ENCODE results near the gene LHFPL6. TPM values are rescaled to one million over a fixed set of nuclear protein-coding genes. Genes with fewer than 3 reads are reported as not detected.

The LHFPL6 gene
- total and polyA plus RNA-seq, 2 experiments from 2014 or later, result 7.8 to 9.5 TPM

DNA sequence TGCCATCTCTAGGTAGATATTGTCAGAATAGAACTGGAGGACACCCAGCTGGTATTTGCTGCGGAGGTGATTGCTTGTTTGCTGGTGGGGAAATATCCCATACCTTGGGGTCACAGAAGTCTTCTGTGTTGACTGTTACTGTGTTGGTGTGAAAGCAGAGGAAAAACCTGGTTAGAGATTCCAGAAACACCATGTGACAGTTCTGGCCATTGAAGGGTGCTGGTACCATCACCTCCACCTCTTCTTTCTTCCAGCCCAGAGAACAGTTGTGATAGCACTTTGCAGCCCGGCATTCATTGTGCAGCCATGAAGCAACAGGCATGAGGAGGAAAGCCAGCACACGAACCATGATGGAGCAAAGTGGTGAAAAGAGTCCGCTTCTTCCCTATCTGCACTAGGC is 4.9 kb upstream of the LHFPL6 start (continued):
- TF ChIP-seq, protein P1, sequence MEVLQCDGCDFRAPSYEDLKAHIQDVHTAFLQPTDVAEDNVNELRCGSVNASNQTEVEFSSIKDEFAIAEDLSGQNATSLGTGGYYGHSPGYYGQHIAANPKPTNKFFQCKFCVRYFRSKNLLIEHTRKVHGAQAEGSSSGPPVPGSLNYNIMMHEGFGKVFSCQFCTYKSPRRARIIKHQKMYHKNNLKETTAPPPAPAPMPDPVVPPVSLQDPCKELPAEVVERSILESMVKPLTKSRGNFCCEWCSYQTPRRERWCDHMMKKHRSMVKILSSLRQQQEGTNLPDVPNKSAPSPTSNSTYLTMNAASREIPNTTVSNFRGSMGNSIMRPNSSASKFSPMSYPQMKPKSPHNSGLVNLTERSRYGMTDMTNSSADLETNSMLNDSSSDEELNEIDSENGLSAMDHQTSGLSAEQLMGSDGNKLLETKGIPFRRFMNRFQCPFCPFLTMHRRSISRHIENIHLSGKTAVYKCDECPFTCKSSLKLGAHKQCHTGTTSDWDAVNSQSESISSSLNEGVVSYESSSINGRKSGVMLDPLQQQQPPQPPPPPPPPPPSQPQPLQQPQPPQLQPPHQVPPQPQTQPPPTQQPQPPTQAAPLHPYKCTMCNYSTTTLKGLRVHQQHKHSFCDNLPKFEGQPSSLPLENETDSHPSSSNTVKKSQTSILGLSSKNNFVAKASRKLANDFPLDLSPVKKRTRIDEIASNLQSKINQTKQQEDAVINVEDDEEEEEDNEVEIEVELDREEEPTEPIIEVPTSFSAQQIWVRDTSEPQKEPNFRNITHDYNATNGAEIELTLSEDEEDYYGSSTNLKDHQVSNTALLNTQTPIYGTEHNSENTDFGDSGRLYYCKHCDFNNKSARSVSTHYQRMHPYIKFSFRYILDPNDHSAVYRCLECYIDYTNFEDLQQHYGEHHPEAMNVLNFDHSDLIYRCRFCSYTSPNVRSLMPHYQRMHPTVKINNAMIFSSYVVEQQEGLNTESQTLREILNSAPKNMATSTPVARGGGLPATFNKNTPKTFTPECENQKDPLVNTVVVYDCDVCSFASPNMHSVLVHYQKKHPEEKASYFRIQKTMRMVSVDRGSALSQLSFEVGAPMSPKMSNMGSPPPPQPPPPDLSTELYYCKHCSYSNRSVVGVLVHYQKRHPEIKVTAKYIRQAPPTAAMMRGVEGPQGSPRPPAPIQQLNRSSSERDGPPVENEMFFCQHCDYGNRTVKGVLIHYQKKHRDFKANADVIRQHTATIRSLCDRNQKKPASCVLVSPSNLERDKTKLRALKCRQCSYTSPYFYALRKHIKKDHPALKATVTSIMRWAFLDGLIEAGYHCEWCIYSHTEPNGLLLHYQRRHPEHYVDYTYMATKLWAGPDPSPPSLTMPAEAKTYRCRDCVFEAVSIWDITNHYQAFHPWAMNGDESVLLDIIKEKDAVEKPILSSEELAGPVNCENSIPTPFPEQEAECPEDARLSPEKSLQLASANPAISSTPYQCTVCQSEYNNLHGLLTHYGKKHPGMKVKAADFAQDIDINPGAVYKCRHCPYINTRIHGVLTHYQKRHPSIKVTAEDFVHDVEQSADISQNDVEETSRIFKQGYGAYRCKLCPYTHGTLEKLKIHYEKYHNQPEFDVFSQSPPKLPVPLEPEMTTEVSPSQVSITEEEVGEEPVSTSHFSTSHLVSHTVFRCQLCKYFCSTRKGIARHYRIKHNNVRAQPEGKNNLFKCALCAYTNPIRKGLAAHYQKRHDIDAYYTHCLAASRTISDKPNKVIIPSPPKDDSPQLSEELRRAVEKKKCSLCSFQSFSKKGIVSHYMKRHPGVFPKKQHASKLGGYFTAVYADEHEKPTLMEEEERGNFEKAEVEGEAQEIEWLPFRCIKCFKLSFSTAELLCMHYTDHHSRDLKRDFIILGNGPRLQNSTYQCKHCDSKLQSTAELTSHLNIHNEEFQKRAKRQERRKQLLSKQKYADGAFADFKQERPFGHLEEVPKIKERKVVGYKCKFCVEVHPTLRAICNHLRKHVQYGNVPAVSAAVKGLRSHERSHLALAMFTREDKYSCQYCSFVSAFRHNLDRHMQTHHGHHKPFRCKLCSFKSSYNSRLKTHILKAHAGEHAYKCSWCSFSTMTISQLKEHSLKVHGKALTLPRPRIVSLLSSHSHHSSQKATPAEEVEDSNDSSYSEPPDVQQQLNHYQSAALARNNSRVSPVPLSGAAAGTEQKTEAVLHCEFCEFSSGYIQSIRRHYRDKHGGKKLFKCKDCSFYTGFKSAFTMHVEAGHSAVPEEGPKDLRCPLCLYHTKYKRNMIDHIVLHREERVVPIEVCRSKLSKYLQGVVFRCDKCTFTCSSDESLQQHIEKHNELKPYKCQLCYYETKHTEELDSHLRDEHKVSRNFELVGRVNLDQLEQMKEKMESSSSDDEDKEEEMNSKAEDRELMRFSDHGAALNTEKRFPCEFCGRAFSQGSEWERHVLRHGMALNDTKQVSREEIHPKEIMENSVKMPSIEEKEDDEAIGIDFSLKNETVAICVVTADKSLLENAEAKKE (CRISPR knock-in tag; IDR thresholded peaks at IDR 0.05), result no peak
- TF ChIP-seq, protein P2, sequence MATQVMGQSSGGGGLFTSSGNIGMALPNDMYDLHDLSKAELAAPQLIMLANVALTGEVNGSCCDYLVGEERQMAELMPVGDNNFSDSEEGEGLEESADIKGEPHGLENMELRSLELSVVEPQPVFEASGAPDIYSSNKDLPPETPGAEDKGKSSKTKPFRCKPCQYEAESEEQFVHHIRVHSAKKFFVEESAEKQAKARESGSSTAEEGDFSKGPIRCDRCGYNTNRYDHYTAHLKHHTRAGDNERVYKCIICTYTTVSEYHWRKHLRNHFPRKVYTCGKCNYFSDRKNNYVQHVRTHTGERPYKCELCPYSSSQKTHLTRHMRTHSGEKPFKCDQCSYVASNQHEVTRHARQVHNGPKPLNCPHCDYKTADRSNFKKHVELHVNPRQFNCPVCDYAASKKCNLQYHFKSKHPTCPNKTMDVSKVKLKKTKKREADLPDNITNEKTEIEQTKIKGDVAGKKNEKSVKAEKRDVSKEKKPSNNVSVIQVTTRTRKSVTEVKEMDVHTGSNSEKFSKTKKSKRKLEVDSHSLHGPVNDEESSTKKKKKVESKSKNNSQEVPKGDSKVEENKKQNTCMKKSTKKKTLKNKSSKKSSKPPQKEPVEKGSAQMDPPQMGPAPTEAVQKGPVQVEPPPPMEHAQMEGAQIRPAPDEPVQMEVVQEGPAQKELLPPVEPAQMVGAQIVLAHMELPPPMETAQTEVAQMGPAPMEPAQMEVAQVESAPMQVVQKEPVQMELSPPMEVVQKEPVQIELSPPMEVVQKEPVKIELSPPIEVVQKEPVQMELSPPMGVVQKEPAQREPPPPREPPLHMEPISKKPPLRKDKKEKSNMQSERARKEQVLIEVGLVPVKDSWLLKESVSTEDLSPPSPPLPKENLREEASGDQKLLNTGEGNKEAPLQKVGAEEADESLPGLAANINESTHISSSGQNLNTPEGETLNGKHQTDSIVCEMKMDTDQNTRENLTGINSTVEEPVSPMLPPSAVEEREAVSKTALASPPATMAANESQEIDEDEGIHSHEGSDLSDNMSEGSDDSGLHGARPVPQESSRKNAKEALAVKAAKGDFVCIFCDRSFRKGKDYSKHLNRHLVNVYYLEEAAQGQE (IDR thresholded peaks at IDR 0.05; ENCODE audit: unreplicated experiment), result no peak
- TF ChIP-seq ZNF331 (CRISPR knock-in tag; IDR thresholded peaks at IDR 0.05; ENCODE audit: low read depth), result no peak
- TF ChIP-seq STAT1 (IDR thresholded peaks at IDR 0.05; ENCODE audit: unreplicated experiment), result no peak
- no peak for TF ChIP-seq POLR2AphosphoS5 (IDR thresholded peaks at IDR 0.05; ENCODE audit: low read depth)

All from GM23338 (cell line).